Liver (tissue), 9 donors: Measurements from ENCODE around the gene CCDC160. TPM values are rescaled to one million over a fixed set of nuclear protein-coding genes. Genes with fewer than 3 reads are reported as not detected.

Source experiments
- DNase-seq: peaks from one replicate; pipeline ENCODE4 v3.0.0-alpha.2; 2017; ENCODE audit warnings: low spot score
- H3K27ac ChIP-seq, 2 donors: one replicate each; pipeline ENCODE4 v1.7.0; 2013; ENCODE audit warnings: inconsistent platforms in 2 of 2, low read length in 2 of 2, control low read depth in 1 of 2, low read depth in 1 of 2, mild to moderate bottlenecking in 1 of 2
- H3K27me3 ChIP-seq, 4 donors: one replicate each; pipeline versions ENCODE4 v1.6.1 to v1.7.0; 2013; ENCODE audit warnings: low read length in 3 of 4, inconsistent platforms in 1 of 4, mild to moderate bottlenecking in 1 of 4, moderate library complexity in 1 of 4; ENCODE audit not compliant: control insufficient read depth in 4 of 4, insufficient read depth in 4 of 4
- H3K36me3 ChIP-seq, 4 donors: one replicate each; pipeline versions ENCODE4 v1.6.1 to v1.7.0; 2013; ENCODE audit warnings: low read length in 3 of 4, mild to moderate bottlenecking in 3 of 4, low read depth in 1 of 4, moderate library complexity in 1 of 4; ENCODE audit not compliant: control insufficient read depth in 4 of 4, insufficient read depth in 3 of 4
- H3K4me1 ChIP-seq, 4 donors: one replicate each; pipeline versions ENCODE4 v1.6.1 to v1.7.0; 2013; ENCODE audit warnings: low read length in 3 of 4, mild to moderate bottlenecking in 3 of 4, moderate library complexity in 1 of 4; ENCODE audit not compliant: control insufficient read depth in 4 of 4, insufficient read depth in 4 of 4
- H3K4me3 ChIP-seq, 3 donors: one replicate each; pipeline versions ENCODE4 v1.6.1 to v1.7.0; 2013; ENCODE audit warnings: low read length in 3 of 3, control low read depth in 1 of 3, low read depth in 1 of 3, mild to moderate bottlenecking in 1 of 3
- H3K9ac ChIP-seq, 2 donors: one replicate each; pipeline ENCODE4 v1.7.0; 2013; ENCODE audit warnings: low read length in 2 of 2, mild to moderate bottlenecking in 2 of 2, moderate library complexity in 2 of 2, control low read depth in 1 of 2, low read depth in 1 of 2
- H3K9me3 ChIP-seq, 4 donors: one replicate each; pipeline versions ENCODE4 v1.6.1 to v1.7.0; 2013; ENCODE audit warnings: low read length in 3 of 4; ENCODE audit not compliant: control insufficient read depth in 4 of 4
- ATF3 ChIP-seq: IDR thresholded peaks from 2 replicates; pipeline ENCODE4 v1.6.1; 2016; ENCODE audit warnings: antibody characterized with exemption
- EGR1 ChIP-seq, 2 donors: IDR thresholded peaks; 2 replicates each; pipeline ENCODE4 v1.6.1; 2016 to 2018; ENCODE audit warnings: antibody characterized with exemption in 2 of 2, low read depth in 2 of 2
- FOXA1 ChIP-seq: IDR thresholded peaks from 2 replicates; pipeline ENCODE4 v1.6.1; 2016; ENCODE audit warnings: antibody characterized with exemption
- FOXA2 ChIP-seq: IDR thresholded peaks from 2 replicates; pipeline ENCODE4 v1.6.1; 2016; ENCODE audit warnings: antibody characterized with exemption
- HNF4A ChIP-seq, 2 donors: conservative IDR thresholded peaks; 2 replicates each; pipeline ENCODE4 v1.6.1; 2016; ENCODE audit warnings: antibody characterized with exemption in 2 of 2, mild to moderate bottlenecking in 2 of 2
- HNF4G ChIP-seq: IDR thresholded peaks from 2 replicates; pipeline ENCODE4 v1.6.1; 2016; ENCODE audit warnings: antibody characterized with exemption
- JUND ChIP-seq, 2 donors: IDR thresholded peaks; 2 replicates each; pipeline ENCODE4 v1.6.1; 2016; ENCODE audit warnings: antibody characterized with exemption in 2 of 2
- NR2F2 ChIP-seq: IDR thresholded peaks from 2 replicates; pipeline ENCODE4 v1.6.1; 2016; ENCODE audit warnings: antibody characterized with exemption
- RAD21 ChIP-seq, 2 donors: IDR thresholded peaks; 2 replicates each; pipeline ENCODE4 v1.6.1; 2016; ENCODE audit warnings: antibody characterized with exemption in 2 of 2, mild to moderate bottlenecking in 2 of 2
- SP1 ChIP-seq: IDR thresholded peaks from 2 replicates; pipeline ENCODE4 v1.6.1; 2018; ENCODE audit warnings: antibody characterized with exemption, mild to moderate bottlenecking
- TAF1 ChIP-seq: conservative IDR thresholded peaks from 2 replicates; pipeline ENCODE4 v1.6.1; 2016; ENCODE audit warnings: antibody characterized with exemption, mild to moderate bottlenecking
- YY1 ChIP-seq: IDR thresholded peaks from 2 replicates; pipeline ENCODE4 v1.6.1; 2016; ENCODE audit warnings: antibody characterized with exemption, mild to moderate bottlenecking
- WGBS: extraction: QIAGEN DNeasy Blood & Tissue Kit; methylation state at CpG from one replicate; pipeline ENCODE4 v1.1.7; 2013; 5-methylcytosine and 5-hydroxymethylcytosine counted together
- polyA plus RNA-seq, 2 donors: library from polyadenylated mRNA; stranded (reverse) in 1 of 2; unstranded in 1 of 2; fragments of 200-250 nt in 1 of 2; fragments of >200 nt in 1 of 2; fragmentation: Nextera tagmentation in 1 of 2; extraction: Ambion mirVana in 1 of 2; gene quantifications; one replicate each; pipeline versions ENCODE4 v1.2.1 to v1.2.3, GENCODE V29; 2013 to 2015
- total RNA-seq, 2 donors: library from RNA; depleted of rRNA; stranded (reverse); fragments of >200 nt; gene quantifications; one replicate each; pipeline ENCODE4 v1.2.3, GENCODE V29; 2014
- TF ChIP-seq, protein P1 (sequence below): fragments of 150-350 bp; IDR thresholded peaks from 2 replicates; pipeline ENCODE4 v1.5.1; 2017; ENCODE audit warnings: improper control_type of control experiment, low read depth, low read length; ENCODE audit not compliant: missing input control
- TF ChIP-seq, protein P2 (sequence below): IDR thresholded peaks from 2 replicates; pipeline ENCODE4 v1.6.1; 2016; ENCODE audit warnings: antibody characterized with exemption
- TF ChIP-seq, protein P3 (sequence below): IDR thresholded peaks from 2 replicates; pipeline ENCODE4 v1.6.1; 2016; ENCODE audit warnings: antibody characterized with exemption
- donor health status: healthy.
- donor health status: healthy.
- donor health status: healthy.
- donor health status: healthy.
- donor health status: healthy.

CCDC160 gene
- total and polyA plus RNA-seq, 4 donors, result 0.05 to 0.17 TPM; not detected in 2

DNA sequence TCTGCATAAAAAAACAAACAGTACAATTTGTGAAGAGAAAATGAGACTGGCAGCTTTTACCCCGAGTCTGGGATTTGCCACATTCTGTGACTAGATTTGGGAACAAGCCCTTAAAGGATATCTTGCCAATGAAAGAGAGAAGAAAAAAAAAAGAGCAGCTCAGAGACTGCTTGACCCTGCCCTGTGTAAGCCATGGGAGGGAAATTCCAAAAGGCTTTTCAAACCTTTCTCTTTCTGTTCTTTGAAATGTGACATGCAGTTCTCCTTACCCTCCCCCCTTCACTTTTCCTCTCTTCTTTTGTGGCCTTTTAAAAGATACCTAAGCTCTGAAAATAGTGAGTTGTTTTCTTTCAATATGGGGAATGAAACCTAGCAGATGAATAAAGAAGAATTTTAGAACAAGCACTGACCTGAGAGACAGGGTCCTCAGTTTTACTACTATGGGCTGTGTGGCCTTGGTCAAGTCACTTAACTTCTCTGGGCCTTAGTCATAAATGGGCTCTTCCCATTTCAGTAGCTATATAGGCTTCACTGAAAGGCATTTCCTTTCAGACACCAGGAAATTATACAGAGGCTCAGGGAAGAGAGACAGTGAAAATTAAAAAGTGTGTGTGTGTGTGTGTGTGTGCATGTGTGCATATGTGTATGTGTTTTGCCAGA is 5.1 kb downstream of the CCDC160 start:
- Histone ChIP-seq H3K27ac (no peak overlapping the region), H3K27me3 (peaks cover 0 to 6% (median 0%) of the 10 kb centered on the region in 4 donors), H3K4me3 (no peak overlapping the region), H3K9me3 (no peaks in the 10 kb centered on the region), H3K9ac (no peak overlapping the region), H3K4me1 (peaks cover 0 to 2% (median 0%) of the 10 kb centered on the region in 4 donors), H3K36me3 (no peaks in the 10 kb centered on the region)
- no peak for TF ChIP-seq JUND (IDR thresholded peaks at IDR 0.05)
- no peak for TF ChIP-seq RAD21 (IDR thresholded peaks at IDR 0.05)
- no peak for TF ChIP-seq NR2F2
- TF ChIP-seq YY1, result no peak
- DNase-seq, result no peak
- WGBS, result 70% methylated on average over 1 of the region's 1 CpG

DNA sequence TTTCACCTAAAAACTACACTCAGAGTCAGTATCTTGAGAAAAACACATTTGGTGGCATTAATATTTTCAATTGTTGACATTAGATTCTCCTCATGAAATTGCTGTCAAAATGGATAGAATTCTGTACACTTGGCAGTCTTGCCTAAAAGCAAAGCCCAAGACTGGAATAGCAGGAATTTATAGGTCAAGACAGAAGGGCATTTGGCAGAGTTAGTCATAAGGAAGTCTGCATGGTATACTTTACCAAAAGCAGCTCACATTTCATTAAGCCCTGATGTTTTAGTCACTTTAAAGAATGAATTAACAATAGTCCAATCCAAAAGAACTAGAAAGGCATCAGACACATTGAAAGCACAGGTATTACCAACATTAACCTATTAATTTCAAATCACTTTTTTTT is 7.1 kb downstream of the CCDC160 start:
- TF ChIP-seq, protein P1, sequence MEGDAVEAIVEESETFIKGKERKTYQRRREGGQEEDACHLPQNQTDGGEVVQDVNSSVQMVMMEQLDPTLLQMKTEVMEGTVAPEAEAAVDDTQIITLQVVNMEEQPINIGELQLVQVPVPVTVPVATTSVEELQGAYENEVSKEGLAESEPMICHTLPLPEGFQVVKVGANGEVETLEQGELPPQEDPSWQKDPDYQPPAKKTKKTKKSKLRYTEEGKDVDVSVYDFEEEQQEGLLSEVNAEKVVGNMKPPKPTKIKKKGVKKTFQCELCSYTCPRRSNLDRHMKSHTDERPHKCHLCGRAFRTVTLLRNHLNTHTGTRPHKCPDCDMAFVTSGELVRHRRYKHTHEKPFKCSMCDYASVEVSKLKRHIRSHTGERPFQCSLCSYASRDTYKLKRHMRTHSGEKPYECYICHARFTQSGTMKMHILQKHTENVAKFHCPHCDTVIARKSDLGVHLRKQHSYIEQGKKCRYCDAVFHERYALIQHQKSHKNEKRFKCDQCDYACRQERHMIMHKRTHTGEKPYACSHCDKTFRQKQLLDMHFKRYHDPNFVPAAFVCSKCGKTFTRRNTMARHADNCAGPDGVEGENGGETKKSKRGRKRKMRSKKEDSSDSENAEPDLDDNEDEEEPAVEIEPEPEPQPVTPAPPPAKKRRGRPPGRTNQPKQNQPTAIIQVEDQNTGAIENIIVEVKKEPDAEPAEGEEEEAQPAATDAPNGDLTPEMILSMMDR, result no peak
- TF ChIP-seq FOXA1 (no peak), HNF4A (conservative IDR thresholded peaks at IDR 0.05) (no peak), FOXA2 (no peak), SP1 (no peak), ATF3 (no peak)
- Histone ChIP-seq H3K9me3 (no peaks in the 10 kb centered on the region), H3K4me1 (no peaks in the 10 kb centered on the region), H3K36me3 (no peaks in the 10 kb centered on the region), H3K4me3 (no peak overlapping the region), H3K27me3 (peaks cover 0 to 3% (median 0%) of the 10 kb centered on the region in 4 donors), H3K27ac (no peak overlapping the region), H3K9ac (no peak overlapping the region)
- DNase-seq, result no peak

DNA sequence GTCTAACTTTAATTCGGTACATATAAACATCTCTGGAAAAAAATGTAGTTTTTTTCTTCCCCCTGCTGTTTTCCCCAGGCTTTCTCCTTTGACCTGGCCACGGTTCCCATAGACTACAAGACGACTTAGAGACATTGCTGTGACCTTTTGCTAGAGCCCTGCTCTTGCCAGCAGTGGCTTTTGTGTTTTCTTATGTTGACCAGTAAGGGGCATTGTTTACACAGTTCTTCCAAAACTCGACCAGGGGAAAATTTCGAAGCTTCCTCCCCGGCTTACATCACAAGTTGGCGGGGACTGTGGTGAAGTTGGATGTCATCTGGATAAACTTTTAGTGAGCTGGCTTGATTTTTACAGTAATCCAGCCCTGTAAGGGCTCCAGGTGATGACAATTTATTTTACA is 9.3 kb downstream of the CCDC160 start:
- Histone ChIP-seq H3K27me3 (no peaks in the 10 kb centered on the region), H3K27ac (no peak overlapping the region), H3K36me3 (no peaks in the 10 kb centered on the region), H3K4me1 (no peaks in the 10 kb centered on the region), H3K9me3 (no peaks in the 10 kb centered on the region), H3K4me3 (no peak overlapping the region), H3K9ac (no peak overlapping the region)
- TF ChIP-seq EGR1 (IDR thresholded peaks at IDR 0.05; ENCODE audit: low read depth in 2 of 2) (no peak), FOXA2 (no peak), YY1 (no peak), TAF1 (no peak), HNF4G (no peak), FOXA1 (no peak), HNF4A (conservative IDR thresholded peaks at IDR 0.05) (no peak)
- TF ChIP-seq, protein P2, sequence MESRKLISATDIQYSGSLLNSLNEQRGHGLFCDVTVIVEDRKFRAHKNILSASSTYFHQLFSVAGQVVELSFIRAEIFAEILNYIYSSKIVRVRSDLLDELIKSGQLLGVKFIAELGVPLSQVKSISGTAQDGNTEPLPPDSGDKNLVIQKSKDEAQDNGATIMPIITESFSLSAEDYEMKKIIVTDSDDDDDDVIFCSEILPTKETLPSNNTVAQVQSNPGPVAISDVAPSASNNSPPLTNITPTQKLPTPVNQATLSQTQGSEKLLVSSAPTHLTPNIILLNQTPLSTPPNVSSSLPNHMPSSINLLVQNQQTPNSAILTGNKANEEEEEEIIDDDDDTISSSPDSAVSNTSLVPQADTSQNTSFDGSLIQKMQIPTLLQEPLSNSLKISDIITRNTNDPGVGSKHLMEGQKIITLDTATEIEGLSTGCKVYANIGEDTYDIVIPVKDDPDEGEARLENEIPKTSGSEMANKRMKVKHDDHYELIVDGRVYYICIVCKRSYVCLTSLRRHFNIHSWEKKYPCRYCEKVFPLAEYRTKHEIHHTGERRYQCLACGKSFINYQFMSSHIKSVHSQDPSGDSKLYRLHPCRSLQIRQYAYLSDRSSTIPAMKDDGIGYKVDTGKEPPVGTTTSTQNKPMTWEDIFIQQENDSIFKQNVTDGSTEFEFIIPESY, result no peak
- TF ChIP-seq, protein P3, sequence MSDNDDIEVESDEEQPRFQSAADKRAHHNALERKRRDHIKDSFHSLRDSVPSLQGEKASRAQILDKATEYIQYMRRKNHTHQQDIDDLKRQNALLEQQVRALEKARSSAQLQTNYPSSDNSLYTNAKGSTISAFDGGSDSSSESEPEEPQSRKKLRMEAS, result no peak
- 24% methylated on average over 7 of the region's 7 CpGs for WGBS
- DNase-seq, result no peak
